KG1 (cell line): ENCODE results near the gene PSMA3.

Experiments
- DNase-seq: peaks from one replicate; lab custom pipeline; 2025; lab: John Stamatoyannopoulos, UW

Gene PSMA3

GRCh38 chr14:58299401-58300330 is 55.0 kb downstream of the PSMA3 start:
- no peak for DNase-seq

- DNase-seq: no peak
Observed at GRCh38 chr14:58301416-58301815, 56.8 kb downstream of the PSMA3 start.

GRCh38 chr14:58305730-58306129 is 61.1 kb downstream of the PSMA3 start:
- DNase-seq: no peak

- DNase-seq: no peak
Observed at GRCh38 chr14:58307597-58308316, 63.1 kb downstream of the PSMA3 start.

GRCh38 chr14:58309086-58309485 is 64.4 kb downstream of the PSMA3 start:
- no peak for DNase-seq

- DNase-seq: no peak
Observed at GRCh38 chr14:58313699-58314098, 69.1 kb downstream of the PSMA3 start.

- no peak for DNase-seq
Observed at GRCh38 chr14:58315606-58316005, 71.0 kb downstream of the PSMA3 start.
